ENCODE data around the gene DES. TPM values are rescaled to one million over a fixed set of nuclear protein-coding genes. Genes with fewer than 3 reads are reported as not detected.

DES gene
- total RNA-seq, 1 experiment from 2014 or later: not detected

- DNase-seq (ENCODE audit: low read depth): no peak
These were observed 20.3 kb downstream of the DES start for GRCh38 chr2:219438453-219438852.

GRCh38 chr2:219439506-219439905 is 21.3 kb downstream of the DES start:
- no peak for DNase-seq (ENCODE audit: low read depth)

- no peak for DNase-seq (ENCODE audit: low read depth)
These were observed 22.4 kb downstream of the DES start for GRCh38 chr2:219440388-219441256.

DNA sequence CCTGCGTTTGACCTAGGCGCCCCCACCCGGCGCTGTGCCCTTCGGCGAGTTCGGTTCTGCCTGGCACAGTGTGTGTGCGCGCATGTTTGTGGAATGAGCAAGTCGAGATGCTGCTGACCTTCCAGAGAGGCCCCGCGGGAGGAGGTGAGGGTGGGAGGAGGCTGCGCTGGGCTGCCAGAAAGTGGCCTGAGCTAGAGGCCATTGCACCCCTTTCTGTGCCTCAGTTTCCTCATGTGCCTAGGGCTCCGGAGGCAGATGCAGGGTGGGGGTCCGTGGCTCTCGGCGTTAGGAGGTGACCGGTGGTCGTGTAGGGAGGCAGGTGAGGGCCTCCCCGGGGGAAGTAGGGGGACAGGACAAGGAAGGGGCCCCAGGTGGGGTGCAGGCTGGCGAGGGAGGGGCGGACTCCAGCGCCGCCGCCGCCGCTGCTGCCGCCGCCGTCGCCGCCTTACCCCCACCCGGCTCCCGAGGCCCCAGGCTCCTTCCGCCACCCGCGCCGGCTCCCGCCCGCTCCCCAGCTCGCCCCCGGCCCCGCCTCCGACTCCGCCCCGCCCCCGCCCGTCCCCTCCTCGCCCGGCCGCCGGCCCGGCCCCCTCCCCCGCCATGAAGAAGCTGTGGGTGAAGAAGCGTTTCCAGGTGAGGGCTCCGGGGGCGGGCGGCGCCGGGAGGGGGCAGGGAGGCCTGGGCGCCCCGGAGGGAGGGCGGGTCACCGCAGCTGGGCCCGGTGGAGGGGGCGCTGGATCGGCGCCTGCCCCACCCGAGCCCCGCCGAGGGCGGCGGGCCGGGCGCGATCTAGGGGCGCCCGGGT is 23.5 kb downstream of the DES start:
- DNase-seq (ENCODE audit: low read depth): no peak

GRCh38 chr2:219442256-219443015 is 24.3 kb downstream of the DES start:
- no peak for DNase-seq (ENCODE audit: low read depth)

DNA sequence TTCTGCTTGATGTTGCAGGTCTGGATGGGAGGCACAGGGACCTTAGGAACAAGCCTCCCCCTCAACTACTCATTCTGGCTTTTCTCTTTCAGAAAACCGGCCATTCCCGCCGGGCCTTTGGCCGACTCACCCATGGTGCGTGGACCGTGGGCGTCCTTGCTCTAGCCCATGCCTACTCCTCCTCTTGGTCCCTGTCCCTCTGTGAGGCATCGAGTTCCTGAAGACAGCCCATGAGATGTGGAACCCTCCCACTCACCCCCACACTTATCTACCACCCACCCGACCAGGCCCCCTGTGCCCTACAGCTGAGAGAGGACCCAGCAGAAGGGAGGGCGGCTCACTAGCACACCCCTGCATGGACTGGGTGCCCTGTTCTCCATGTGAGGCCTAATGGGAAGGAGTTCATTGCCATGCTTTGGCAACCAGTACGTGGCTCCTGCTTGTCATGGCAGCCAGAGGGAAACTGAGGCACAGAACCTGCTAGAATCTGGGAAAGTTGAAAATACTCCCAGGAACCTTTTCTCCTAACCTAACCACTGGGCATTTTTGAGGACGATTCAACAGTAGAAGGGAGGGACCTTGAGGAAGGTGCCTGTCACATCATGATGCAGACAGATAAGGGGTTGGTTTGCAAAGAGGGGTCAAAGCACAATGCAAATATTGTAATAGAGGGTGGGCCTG is 25.0 kb downstream of the DES start:
- DNase-seq (ENCODE audit: low read depth): no peak

DNA sequence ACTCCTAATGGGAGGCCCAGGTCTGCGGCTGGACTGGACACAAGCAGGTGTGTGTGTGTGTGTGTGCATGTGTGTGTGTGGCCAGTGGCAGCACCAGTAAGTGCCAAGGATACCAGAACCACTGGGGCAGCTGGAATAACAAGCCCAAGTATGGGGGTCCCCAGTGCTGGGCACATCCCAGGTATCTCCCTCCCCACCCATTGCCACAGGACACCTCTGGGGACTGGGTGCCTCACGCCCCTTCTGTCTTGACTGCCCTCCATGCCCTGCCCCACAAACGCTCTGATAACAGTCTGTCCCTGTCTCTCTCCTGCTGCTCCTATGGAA is 25.5 kb downstream of the DES start:
- no peak for DNase-seq (ENCODE audit: low read depth)

- DNase-seq (ENCODE audit: low read depth): no peak
These were observed 26.5 kb downstream of the DES start for GRCh38 chr2:219444566-219445091.

- DNase-seq (ENCODE audit: low read depth): no peak
These were observed 27.1 kb downstream of the DES start for GRCh38 chr2:219445220-219445640.

DNA sequence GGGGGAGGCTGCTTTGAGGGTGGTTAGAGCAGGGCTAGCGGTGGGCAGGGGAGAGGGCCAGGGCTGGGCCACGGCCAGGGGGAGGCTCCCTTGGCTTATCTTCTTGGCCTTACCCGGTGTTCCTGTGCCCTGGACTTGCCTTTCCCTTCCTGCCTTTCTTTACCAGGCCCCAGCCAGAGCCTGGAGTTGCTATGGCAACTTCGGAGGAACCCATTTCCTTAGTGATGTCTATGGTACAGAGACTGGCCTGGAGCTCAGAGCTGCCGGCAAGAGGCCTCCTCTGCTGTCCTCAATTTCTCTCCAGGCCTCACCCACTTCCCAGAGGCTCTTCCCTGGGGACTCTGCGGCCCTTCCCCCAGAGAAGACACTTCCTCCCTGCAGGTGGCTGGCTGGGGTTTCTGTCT is 27.9 kb downstream of the DES start:
- peak; percentile 85 for DNase-seq (ENCODE audit: low read depth)

DNA sequence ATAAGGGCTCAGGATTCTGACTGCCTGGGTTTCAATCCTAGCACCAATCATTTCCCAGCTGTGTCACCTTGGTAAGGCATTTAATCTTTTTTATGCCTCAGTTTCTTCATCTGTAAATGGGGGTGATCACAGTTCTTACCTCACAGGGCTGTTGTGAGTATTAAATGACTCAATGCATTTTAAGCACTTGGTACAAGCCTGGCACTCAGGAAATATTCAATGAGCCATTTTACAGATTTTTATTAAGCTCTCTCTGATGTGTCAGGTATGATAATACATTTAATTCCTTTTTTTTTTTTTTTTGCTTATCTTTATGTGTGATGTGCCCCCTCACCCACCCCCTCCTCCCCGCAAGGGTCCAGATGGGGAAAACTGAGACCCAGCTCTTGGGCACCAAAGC is 28.5 kb downstream of the DES start:
- no peak for DNase-seq (ENCODE audit: low read depth)

GRCh38 chr2:219447242-219448098 is 29.3 kb downstream of the DES start:
- DNase-seq (ENCODE audit: low read depth): no peak

GRCh38 chr2:219448099-219448775 is 30.1 kb downstream of the DES start:
- no peak for DNase-seq (ENCODE audit: low read depth)

DNA sequence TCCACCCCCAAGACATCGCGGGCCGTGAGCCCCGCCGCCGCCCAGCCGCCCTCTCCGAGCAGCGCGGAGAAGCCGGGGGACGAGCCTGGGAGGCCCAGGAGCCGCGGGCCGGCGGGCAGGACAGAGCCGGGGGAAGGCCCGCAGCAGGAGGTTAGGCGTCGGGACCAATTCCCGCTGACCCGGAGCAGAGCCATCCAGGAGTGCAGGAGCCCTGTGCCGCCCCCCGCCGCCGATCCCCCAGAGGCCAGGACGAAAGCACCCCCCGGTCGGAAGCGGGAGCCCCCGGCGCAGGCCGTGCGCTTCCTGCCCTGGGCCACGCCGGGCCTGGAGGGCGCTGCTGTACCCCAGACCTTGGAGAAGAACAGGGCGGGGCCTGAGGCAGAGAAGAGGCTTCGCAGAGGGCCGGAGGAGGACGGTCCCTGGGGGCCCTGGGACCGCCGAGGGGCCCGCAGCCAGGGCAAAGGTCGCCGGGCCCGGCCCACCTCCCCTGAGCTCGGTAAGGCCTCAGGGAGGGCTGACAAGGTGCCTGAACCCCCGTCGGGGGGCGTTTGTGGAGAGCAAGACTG is 30.7 kb downstream of the DES start:
- DNase-seq (ENCODE audit: low read depth): no peak

GRCh38 chr2:219449609-219450008 is 31.4 kb downstream of the DES start:
- no peak for DNase-seq (ENCODE audit: low read depth)

DNA sequence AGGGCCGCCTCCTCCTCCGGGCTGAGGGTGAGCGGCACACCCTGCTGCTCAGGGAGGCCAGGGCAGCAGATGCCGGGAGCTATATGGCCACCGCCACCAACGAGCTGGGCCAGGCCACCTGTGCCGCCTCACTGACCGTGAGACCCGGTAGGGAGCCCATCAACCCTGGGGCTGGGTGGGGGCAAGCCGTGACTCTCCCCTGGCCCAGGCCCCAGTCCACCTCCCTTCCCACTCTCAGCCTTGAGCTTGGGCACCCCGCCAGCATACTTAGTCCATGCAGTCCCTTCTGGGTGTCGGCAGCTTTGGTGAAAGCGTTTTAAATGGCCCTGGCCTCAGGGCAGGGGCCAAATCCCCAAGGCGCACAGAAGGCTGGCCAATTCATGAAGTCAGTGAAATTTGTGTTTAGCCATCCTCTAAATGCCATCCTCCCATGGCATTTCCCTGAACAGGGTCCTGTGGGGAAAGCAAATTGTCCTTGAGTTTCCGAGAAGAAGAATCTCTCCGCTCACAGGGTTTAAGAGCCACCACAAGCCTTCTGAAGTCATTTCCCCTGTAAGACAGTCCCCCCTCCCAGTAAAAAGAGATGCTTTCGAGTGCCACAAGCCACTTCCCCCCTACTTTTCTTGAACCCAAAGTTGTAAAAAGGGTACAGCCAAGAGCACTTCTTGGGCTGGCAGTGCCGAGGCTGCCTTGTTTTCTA is 33.6 kb downstream of the DES start:
- no peak for DNase-seq (ENCODE audit: low read depth)

GRCh38 chr2:219452361-219453317 is 34.5 kb downstream of the DES start:
- peak; percentile 95 for DNase-seq (ENCODE audit: low read depth)
